GM19193 (cell line): ENCODE data around the gene PRXL2B.

Experiments used
- POLR2A ChIP-seq: IDR thresholded peaks from 4 replicates; pipeline ENCODE4 v1.6.1; 2011; ENCODE audit not compliant: insufficient read depth, insufficient read length; ENCODE audit errors: extremely low read depth

The PRXL2B gene

DNA sequence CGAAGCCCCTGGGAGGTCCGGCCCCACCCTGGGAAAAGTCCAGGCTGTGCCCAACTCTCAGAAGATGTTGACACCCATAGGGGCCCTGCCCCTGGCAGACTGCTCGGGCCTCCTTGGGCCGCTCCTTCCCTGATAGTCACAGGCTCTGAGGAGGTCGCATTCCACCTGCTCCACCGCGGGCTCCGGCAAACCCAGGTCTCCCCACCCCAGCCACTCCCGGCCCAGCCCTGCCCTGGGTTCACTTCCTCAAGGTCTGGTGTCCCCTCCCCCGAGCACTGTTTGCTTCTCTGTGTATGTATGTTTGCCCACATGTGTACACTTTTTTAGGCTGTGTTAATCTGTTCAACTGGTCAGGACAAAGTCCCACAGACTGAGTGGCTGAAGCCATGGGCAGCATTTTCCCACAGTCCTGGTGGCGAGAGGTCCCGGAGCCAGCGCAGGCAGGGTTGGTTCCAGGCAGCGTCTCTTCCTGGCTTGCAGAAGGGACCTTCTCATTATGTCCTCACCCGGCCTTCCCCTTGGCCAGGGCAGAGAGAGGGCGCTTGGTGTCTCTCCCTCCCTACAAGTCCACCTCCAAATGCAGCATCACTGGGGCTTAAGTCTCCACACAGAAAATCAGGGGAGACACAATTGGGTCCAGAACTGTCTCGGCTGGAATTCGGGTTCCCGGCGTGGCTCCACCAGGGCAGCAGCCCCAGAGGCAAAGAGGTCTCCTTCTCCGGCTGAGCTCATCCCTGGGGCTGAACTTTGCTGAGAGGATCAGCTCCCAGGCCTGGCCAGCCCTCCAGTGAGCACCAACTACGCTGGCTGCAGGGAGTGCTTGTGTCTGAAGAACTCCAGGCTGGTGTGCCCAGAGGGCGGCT, 10.5 kb upstream of the PRXL2B start:
- no peak for TF ChIP-seq POLR2A

DNA sequence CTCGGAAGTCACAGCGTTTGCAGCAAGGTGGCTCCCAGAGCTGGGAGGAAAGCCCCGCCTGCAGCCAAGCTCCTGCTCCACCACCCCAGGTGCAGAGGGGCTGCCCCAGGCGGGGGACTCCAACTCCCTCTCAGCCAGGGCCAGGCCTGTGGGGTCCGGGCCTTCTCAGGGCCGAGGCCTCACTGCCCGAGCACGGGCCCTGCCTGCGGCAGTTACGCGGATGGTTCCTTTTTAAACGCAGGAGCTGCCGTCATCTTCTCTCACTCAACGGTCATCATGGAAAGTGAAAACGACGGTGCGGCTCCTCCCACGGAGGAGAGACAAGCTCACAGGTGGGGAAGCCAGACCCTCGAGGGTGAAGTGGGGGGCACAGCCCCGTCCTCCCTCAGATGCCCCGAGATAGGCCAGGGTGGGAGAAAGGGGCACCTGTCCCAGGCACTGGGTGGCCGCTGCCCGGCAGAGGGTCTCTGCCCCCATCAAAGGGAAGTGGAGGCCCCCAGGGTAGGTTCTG, 9.0 kb upstream of the PRXL2B start:
- TF ChIP-seq POLR2A, result peak; percentile 61

DNA sequence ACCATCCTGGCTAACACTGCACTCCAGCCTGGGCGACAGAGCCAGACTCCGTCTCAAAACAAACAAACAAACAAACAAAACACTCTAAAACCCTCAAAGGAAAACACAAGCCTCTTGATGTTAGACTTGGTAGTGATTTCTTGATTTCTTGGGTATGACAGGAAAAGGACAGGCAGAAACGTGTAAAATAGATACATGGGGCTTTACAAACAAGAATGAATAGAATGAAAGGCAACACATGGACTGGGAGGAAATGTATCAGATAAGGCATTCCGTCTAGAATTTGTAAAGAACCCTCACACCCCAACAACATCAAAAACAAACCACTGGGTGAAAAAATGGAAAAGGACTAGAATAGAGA, 7.8 kb upstream of the PRXL2B start:
- no peak for TF ChIP-seq POLR2A

DNA sequence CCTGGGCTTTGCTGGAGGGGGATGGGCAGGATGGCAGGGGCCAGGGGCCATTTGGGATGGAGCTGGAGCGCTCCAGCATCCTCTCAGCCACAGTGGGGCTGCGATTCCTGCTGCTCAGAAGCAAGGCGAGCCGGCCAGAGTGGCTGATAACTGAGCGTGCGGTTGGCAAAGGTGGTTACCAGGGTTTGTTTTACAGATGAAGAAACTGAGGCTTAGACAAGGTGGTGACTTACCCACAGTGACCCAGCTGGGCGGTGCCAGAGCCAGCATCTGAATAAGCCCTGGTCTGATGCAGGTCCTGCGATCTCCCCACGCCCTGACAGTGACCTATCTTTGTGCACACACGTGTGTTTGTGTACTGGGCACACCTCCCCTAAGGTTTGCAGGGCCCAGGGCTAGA, 5.9 kb upstream of the PRXL2B start:
- no peak for TF ChIP-seq POLR2A

DNA sequence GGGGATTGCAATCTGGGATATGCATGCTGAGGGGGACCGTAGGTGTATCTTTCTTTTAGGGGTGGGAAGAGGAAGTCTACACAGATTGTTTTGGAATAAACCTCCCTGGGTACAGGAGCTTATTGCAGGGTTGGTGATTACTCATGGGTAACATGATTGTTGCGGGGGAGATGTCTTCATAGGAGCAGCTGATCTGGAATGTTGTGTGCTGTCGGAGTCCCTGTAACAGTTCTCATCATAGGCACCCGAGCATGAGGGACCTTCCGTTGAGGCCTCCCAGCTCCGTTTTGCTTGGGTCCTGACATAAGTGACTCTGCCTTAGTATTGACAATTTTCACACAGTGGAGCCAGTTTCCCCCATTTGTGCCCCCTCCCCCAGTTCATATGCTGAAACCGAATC, 4.2 kb upstream of the PRXL2B start:
- no peak for TF ChIP-seq POLR2A

DNA sequence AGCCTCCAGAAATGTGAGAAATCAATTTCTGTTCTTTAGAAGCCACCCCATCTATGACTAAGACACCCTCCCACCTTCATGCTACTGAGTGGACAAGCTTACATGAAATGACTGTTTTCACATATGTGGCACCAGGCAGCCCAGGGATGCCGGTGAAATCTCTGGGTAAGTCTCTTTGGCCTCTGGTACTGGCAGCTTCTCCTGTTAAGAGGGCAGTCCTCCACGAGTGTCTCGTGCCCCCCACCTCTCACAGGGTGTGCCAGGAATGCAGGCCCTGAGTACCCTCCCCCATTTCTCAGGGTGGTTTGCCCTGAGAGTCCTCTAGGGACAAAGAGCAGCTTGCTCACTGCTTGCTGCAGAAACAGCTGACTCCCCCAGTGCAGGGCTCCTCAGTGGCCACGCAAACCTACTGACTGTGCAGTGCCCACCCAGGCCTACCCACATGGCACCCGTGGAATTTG, 3.2 kb upstream of the PRXL2B start:
- TF ChIP-seq POLR2A, result no peak

DNA sequence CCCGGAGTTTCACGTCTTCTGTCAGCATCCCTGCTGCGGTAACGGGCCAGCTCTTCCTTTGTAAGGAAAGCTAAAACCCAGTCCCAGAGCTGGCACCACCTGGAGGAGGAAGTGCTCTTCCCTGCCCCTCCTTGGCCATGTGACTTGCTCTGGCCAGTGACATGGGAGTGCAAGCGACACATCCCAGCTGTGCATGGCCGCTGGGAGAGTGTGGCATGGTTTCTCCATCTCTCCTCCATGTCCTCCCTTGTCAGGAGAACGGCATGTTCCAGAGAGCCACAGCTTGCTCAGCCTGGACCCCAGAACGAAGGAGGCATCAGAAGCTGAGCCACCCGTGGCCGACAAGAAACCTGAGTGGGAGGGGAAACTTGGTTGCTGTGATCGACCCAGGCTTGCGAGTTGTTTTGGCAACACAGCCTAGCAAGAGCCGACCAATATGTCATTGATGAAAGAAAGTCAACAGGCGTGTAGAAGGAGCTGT, 2.7 kb upstream of the PRXL2B start:
- TF ChIP-seq POLR2A, result no peak

DNA sequence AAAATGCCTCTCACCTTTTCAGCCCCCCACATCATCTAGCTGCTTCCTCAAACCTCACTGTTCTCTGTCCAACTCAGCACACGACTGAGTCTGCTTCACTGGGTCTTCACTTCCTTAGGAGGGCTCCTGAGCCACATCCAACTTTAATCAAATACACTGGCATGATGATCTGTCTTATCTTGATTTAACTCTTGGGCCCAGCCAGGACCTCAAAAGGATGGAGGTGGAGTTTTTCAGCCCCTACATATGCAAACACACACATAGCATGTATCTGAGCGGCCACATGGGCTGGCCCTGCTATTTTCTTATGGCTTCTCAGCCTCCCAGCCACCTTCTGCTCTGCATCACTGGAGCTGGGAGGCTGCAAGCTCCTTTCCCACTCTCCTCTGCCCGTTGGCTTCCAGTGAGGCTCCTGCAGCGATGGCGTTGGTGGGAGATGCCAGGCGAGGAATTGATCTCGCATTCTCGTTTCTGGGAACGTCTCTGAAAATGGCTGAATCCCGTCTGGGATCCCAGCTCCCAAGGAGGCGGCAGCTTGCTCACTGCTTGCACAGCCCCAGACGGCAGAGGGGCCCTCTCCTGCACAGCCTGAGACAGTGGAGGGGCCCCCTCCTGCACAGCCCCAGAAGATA, 1.8 kb upstream of the PRXL2B start:
- TF ChIP-seq POLR2A, result no peak

DNA sequence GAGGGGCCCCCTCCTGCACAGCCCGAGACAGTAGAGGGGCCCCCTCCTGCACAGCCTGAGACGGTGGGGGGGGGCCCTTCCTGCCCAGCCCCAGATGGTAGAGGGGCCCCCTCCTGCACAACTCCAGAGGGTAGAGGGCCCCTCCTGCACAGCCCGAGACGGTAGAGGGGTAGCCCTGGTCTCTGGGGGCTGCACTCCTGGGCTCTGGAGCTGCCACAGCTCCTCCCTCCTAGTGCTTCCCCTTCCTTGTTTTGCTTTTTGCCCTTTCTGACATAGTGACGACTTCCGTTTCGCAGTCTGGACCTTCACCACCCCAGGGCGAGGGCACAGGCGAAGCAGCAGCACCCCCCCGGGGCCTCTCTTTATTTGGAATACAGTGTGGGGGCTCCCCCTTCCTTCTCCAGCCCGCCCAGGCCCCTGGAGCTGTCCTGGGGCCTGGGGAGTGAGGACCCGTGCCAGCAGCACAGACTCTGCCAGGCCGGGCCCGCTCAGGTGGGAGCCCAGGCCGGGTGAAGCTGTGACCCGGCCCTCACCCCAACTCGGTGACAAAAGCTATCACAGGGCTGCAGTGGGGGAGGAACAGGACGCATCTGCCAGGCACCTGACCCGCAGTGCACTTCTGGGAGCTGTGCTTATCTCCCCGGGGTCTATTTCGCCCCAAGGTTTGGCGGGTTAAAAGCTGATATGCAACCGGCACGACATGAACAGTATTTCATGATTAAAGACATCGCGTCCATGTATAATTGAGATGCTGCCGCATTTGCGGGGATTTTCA, 1.1 kb upstream of the PRXL2B start:
- peak; percentile 65 for TF ChIP-seq POLR2A

DNA sequence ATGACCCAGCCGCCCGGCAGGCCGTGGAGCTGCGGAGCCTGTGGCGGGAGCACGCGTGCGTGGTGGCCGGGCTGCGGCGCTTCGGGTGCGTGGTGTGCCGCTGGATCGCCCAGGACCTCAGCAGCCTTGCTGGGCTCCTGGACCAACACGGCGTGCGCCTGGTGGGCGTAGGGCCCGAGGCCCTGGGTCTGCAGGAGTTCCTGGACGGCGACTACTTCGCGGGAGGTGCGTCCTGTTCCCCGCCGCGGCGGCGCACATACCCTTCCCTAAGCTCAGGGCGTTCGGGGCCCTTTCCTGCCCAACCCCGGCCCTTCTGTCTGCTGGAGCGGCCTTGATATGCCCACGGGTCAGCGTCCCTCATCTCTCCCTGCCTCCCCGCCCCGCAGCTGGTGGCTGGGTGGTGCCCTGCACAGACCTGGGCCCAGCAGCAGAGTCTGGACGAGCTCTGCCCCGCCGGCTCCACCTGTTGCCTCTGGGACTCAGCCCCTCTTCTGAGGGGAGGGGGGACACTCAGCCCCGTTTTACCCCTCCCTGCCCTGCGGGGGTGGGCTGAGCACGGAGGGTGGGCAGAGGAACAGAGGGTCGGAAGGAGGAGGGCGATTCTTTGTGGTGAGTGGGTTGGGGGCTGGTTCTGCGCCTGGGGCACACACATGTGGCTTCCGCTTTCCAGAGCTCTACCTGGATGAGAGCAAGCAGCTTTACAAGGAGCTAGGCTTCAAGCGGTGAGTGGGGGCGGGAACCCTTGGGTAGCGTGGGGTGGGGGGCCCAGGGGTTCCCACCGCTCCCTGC, 688 bp downstream of the PRXL2B start:
- TF ChIP-seq POLR2A, result no peak

DNA sequence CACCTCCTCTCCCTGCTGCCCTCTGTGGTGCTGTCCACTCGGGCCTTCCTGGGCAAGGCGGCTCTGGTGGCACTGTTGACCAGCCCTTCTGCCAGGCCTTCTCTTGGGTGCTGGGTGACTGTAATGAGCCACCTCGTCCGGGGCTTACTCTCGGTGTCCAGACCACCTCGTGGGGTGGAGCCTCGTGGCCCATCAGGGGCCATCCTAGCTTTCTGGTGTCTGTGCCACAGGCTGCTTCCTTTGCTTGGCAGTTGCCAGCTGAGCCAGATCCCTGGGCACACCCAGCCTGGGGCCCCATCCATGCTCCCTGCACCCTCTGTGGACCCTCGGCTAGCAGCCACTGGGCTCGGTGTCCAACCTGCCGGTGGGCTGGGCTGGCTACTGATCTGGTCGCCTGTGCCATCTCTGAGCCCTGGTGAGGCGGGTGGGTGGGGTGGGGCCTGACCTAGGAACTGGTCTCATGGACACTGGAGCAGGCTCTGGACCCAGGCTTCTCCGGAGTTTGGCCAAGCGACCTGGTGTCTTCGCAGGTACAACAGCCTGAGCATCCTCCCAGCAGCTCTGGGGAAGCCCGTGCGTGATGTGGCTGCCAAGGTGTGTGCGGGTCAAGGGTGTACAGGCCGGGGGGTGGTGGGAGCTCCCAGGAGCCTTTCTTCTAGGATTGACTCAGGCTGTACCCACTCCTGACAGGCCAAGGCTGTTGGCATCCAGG, 1.4 kb downstream of the PRXL2B start:
- TF ChIP-seq POLR2A, result no peak

DNA sequence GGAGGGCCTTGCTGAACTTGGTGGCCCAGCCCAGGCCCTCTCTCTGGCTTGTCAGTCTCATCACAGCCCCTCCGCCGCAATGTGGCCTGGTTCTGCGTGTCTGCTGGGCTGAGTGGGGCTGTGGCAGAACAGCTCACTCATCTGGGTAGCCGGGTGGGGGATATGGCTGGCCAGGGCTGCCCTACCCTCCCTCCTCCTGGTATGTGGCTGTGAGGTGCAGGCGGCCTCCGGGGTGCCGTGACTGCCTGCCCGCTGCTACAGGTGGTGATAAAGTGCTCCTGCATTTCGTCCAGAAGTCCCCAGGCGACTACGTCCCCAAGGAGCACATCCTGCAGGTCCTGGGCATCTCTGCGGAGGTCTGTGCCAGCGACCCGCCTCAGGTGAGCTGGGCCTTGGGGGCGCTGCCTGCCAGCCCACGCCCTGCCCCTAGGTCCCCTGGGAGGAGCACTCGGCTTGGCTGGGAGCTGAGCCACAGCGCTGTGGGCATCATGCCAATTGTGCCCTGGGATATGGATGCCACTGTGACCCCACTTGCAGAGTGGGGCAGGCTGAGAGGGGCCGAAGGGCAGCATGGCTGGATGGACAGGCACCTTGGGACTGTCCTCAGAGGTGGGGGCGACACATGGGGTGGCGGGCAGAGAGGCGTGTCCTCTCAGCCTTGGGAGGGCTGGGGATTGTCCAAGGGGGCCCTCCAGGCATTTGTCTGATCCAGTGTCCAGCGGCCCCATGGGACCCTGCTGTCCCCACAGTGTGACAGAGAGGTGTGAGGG, 2.3 kb downstream of the PRXL2B start:
- no peak for TF ChIP-seq POLR2A
